ENCODE results near the gene FOLR2. TPM values are rescaled to one million over a fixed set of nuclear protein-coding genes. Genes with fewer than 3 reads are reported as not detected.
A peak's percentile ranks its signal among the peaks of the same experiment; 100 is the strongest.

Gene FOLR2
- polyA plus RNA-seq, 1 of the 3 experiments (the other 2 are of a cell fraction) = not detected

GRCh38 chr11:72233773-72234513, 17.3 kb downstream of the FOLR2 start:
- Histone ChIP-seq H2AFZ (ENCODE audit: low read depth) (no peak overlapping the region), H3K27ac (ENCODE audit: low read depth in 2 of 2, low read length in 1 of 2) (peak overlapping the region; percentile 6 to 90; a peak in 3 of 4 replicates), H3K4me1 (ENCODE audit: control insufficient read depth in 1 of 2, insufficient read depth in 2 of 2, low read depth in 1 of 2, low read length in 1 of 2) (peaks cover 7 to 27% of the 10 kb centered on the region in 2 experiments; a peak in 2 of 4 replicates), H3K36me3 (replicated peaks in 1 of 2; ENCODE audit: control insufficient read depth in 1 of 2, insufficient read depth in 2 of 2, low read length in 1 of 2) (peaks cover 51 to 79% of the 10 kb centered on the region in 2 experiments), H3K4me3 (ENCODE audit: low read depth in 2 of 2, low read length in 1 of 2) (no peak overlapping the region), H3K4me2 (no peak overlapping the region), H3F3A (replicated peaks; ENCODE audit: insufficient read depth) (peaks cover 53% of the 10 kb centered on the region), H3K27me3 (ENCODE audit: insufficient read depth) (no peaks in the 10 kb centered on the region), H3K9ac (no peak overlapping the region), H3K9me2 (no peaks in the 10 kb centered on the region), H3K9me3 (no peaks in the 10 kb centered on the region), H3K79me2 (ENCODE audit: insufficient read depth) (peaks cover 9% of the 10 kb centered on the region; the same call in 1 of the 2 replicates), H4K20me1 (ENCODE audit: insufficient read depth) (peaks cover 21% of the 10 kb centered on the region)
- no peak for DNase-seq
- CTCF ChIA-PET = interaction anchor here (0.9 to 19.7 kb wide), 7 partner anchors 94 to 209 kb away, joined by 3 to 314 read pairs (median 4); partner anchors contain the start of gene CLPB
- WGBS (ENCODE audit: low lambda C conversion rate) = 89% methylated on average over 8 of the region's 8 CpGs
- no peak for TF ChIP-seq YY1 (IDR thresholded peaks at IDR 0.05; ENCODE audit: low read depth)
- TF ChIP-seq RCOR1 (IDR thresholded peaks at IDR 0.05; ENCODE audit: low read length) = no peak
- TF ChIP-seq, protein P1, sequence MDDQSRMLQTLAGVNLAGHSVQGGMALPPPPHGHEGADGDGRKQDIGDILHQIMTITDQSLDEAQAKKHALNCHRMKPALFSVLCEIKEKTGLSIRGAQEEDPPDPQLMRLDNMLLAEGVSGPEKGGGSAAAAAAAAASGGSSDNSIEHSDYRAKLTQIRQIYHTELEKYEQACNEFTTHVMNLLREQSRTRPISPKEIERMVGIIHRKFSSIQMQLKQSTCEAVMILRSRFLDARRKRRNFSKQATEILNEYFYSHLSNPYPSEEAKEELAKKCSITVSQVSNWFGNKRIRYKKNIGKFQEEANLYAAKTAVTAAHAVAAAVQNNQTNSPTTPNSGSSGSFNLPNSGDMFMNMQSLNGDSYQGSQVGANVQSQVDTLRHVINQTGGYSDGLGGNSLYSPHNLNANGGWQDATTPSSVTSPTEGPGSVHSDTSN (IDR thresholded peaks at IDR 0.05) = no peak
- peak; percentile 17; the same call in 1 of the 2 replicates for TF ChIP-seq POLR2AphosphoS5 (IDR thresholded peaks at IDR 0.05; ENCODE audit: low read depth, low read length)
- POLR2A ChIA-PET = interaction anchor here (1.0 to 15.5 kb wide), 12 partner anchors 8 to 200 kb away, joined by 3 to 880 read pairs (median 54); partner anchors contain the start of genes CLPB and INPPL1

- CTCF ChIA-PET = interaction anchor here (0.8 to 19.7 kb wide), 7 partner anchors 91 to 196 kb away, joined by 3 to 314 read pairs (median 4); partner anchors contain the start of gene CLPB
- 89% methylated on average over 3 of the region's 3 CpGs for WGBS (ENCODE audit: low lambda C conversion rate)
- POLR2A ChIA-PET = interaction anchor here (0.6 to 15.5 kb wide), 12 partner anchors 9 to 204 kb away, joined by 3 to 880 read pairs (median 54); partner anchors contain the start of genes CLPB and INPPL1
- no peak for TF ChIP-seq TAF1 (IDR thresholded peaks at IDR 0.05; ENCODE audit: borderline replicate concordance, low read depth, low read length)
- no peak for TF ChIP-seq USF2 (IDR thresholded peaks at IDR 0.05; ENCODE audit: borderline replicate concordance, low read depth, low read length)
- TF ChIP-seq, protein P2, sequence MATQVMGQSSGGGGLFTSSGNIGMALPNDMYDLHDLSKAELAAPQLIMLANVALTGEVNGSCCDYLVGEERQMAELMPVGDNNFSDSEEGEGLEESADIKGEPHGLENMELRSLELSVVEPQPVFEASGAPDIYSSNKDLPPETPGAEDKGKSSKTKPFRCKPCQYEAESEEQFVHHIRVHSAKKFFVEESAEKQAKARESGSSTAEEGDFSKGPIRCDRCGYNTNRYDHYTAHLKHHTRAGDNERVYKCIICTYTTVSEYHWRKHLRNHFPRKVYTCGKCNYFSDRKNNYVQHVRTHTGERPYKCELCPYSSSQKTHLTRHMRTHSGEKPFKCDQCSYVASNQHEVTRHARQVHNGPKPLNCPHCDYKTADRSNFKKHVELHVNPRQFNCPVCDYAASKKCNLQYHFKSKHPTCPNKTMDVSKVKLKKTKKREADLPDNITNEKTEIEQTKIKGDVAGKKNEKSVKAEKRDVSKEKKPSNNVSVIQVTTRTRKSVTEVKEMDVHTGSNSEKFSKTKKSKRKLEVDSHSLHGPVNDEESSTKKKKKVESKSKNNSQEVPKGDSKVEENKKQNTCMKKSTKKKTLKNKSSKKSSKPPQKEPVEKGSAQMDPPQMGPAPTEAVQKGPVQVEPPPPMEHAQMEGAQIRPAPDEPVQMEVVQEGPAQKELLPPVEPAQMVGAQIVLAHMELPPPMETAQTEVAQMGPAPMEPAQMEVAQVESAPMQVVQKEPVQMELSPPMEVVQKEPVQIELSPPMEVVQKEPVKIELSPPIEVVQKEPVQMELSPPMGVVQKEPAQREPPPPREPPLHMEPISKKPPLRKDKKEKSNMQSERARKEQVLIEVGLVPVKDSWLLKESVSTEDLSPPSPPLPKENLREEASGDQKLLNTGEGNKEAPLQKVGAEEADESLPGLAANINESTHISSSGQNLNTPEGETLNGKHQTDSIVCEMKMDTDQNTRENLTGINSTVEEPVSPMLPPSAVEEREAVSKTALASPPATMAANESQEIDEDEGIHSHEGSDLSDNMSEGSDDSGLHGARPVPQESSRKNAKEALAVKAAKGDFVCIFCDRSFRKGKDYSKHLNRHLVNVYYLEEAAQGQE (IDR thresholded peaks at IDR 0.05; ENCODE audit: low read depth, low read length) = no peak
- no peak for TF ChIP-seq POLR2AphosphoS5 (IDR thresholded peaks at IDR 0.05; ENCODE audit: low read depth, low read length)
- no peak for TF ChIP-seq JUND (IDR thresholded peaks at IDR 0.05)
- TF ChIP-seq, protein P1 (IDR thresholded peaks at IDR 0.05) = no peak
- no peak for TF ChIP-seq TEAD4 (IDR thresholded peaks at IDR 0.05; ENCODE audit: borderline replicate concordance, insufficient read depth)
- TF ChIP-seq RCOR1 (IDR thresholded peaks at IDR 0.05; ENCODE audit: low read length) = no peak
- TF ChIP-seq MXI1 (IDR thresholded peaks at IDR 0.05; ENCODE audit: low read depth, low read length) = no peak
- TF ChIP-seq RFX5 (IDR thresholded peaks at IDR 0.05; ENCODE audit: low read length) = no peak
- no peak for TF ChIP-seq YY1 (IDR thresholded peaks at IDR 0.05; ENCODE audit: low read depth)
- TF ChIP-seq GATA2 (CRISPR knock-in tag; IDR thresholded peaks at IDR 0.05) = no peak
- no peak for TF ChIP-seq MEF2A (IDR thresholded peaks at IDR 0.05; ENCODE audit: borderline replicate concordance, low read depth)
- TF ChIP-seq, protein P3, sequence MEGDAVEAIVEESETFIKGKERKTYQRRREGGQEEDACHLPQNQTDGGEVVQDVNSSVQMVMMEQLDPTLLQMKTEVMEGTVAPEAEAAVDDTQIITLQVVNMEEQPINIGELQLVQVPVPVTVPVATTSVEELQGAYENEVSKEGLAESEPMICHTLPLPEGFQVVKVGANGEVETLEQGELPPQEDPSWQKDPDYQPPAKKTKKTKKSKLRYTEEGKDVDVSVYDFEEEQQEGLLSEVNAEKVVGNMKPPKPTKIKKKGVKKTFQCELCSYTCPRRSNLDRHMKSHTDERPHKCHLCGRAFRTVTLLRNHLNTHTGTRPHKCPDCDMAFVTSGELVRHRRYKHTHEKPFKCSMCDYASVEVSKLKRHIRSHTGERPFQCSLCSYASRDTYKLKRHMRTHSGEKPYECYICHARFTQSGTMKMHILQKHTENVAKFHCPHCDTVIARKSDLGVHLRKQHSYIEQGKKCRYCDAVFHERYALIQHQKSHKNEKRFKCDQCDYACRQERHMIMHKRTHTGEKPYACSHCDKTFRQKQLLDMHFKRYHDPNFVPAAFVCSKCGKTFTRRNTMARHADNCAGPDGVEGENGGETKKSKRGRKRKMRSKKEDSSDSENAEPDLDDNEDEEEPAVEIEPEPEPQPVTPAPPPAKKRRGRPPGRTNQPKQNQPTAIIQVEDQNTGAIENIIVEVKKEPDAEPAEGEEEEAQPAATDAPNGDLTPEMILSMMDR (IDR thresholded peaks at IDR 0.05) = no peak
- TF ChIP-seq, protein P4, sequence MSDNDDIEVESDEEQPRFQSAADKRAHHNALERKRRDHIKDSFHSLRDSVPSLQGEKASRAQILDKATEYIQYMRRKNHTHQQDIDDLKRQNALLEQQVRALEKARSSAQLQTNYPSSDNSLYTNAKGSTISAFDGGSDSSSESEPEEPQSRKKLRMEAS (IDR thresholded peaks at IDR 0.05; ENCODE audit: low read depth) = no peak
Measured at GRCh38 chr11:72234514-72234830, 17.9 kb downstream of the FOLR2 start.

More at GRCh38 chr11:72234514-72234830, 17.9 kb downstream of the FOLR2 start:
- Histone ChIP-seq H4K20me1 (ENCODE audit: insufficient read depth) (peaks cover 15% of the 10 kb centered on the region), H3K79me2 (ENCODE audit: insufficient read depth) (peaks cover 4% of the 10 kb centered on the region; the same call in 1 of the 2 replicates), H3K27ac (ENCODE audit: low read depth in 2 of 2, low read length in 1 of 2) (peak overlapping the region; percentile 6 to 90; a peak in 3 of 4 replicates), H3K9me3 (no peaks in the 10 kb centered on the region), H3K9me2 (no peaks in the 10 kb centered on the region), H3K36me3 (replicated peaks in 1 of 2; ENCODE audit: control insufficient read depth in 1 of 2, insufficient read depth in 2 of 2, low read length in 1 of 2) (peaks cover 46 to 74% of the 10 kb centered on the region in 2 experiments), H3K27me3 (ENCODE audit: insufficient read depth) (no peaks in the 10 kb centered on the region), H3K9ac (no peak overlapping the region), H3K4me2 (no peak overlapping the region), H3F3A (replicated peaks; ENCODE audit: insufficient read depth) (peaks cover 55% of the 10 kb centered on the region), H3K4me3 (ENCODE audit: low read depth in 2 of 2, low read length in 1 of 2) (no peak overlapping the region), H2AFZ (ENCODE audit: low read depth) (no peak overlapping the region), H3K4me1 (ENCODE audit: control insufficient read depth in 1 of 2, insufficient read depth in 2 of 2, low read depth in 1 of 2, low read length in 1 of 2) (peaks cover 13 to 27% of the 10 kb centered on the region in 2 experiments; a peak in 2 of 4 replicates)
- no peak for DNase-seq

All from SK-N-SH (cell line).